GM23338 (cell line): ENCODE results near the gene URI1. TPM values are rescaled to one million over a fixed set of nuclear protein-coding genes. Genes with fewer than 3 reads are reported as not detected.

Experiments used
- ATAC-seq: fragments of 200-7000 bp; cut with Tn5 transposase; 3 replicates; pipeline ENCODE4 v1.9.1; 2020
- DNase-seq: peaks from one replicate; pipeline ENCODE4 v3.0.0-alpha.2; 2015; ENCODE audit warnings: low spot score
- H2AFZ ChIP-seq: fragments of 200-600 bp; sonication (generic); 2 replicates; pipeline ENCODE4 v1.8.0; 2016; ENCODE audit warnings: antibody characterized with exemption, mild to moderate bottlenecking, moderate library complexity
- H3F3A ChIP-seq: fragments of 200-600 bp; sonication (generic); replicated peaks from 2 replicates; pipeline ENCODE4 v1.8.0; 2017; ENCODE audit warnings: antibody characterized with exemption, mixed run types, low read depth
- H3K27ac ChIP-seq: fragments of 200-600 bp; sonication (generic); 2 replicates; pipeline ENCODE4 v1.6.1; 2016; ENCODE audit warnings: low read depth
- H3K27me3 ChIP-seq: fragments of 200-600 bp; sonication (generic); 2 replicates; pipeline ENCODE4 v1.8.0; 2016; ENCODE audit warnings: mild to moderate bottlenecking, mixed run types, moderate library complexity; ENCODE audit not compliant: insufficient read depth
- H3K36me3 ChIP-seq: fragments of 200-600 bp; sonication (generic); 2 replicates; pipeline ENCODE4 v1.8.0; 2016; ENCODE audit warnings: mild to moderate bottlenecking; ENCODE audit not compliant: insufficient read depth
- H3K4me1 ChIP-seq: fragments of 200-600 bp; sonication (generic); 2 replicates; pipeline ENCODE4 v1.8.0; 2016; ENCODE audit warnings: mild to moderate bottlenecking, moderate library complexity; ENCODE audit not compliant: insufficient read depth
- H3K4me2 ChIP-seq: fragments of 200-600 bp; sonication (generic); 2 replicates; pipeline ENCODE4 v1.7.1; 2017; ENCODE audit warnings: mixed run types
- H3K4me3 ChIP-seq: fragments of 200-600 bp; sonication (generic); 2 replicates; pipeline ENCODE4 v1.6.1; 2016; ENCODE audit warnings: mixed run types
- H3K79me2 ChIP-seq: fragments of 200-600 bp; sonication (generic); replicated peaks from 2 replicates; pipeline ENCODE4 v1.8.0; 2017; ENCODE audit warnings: mild to moderate bottlenecking; ENCODE audit not compliant: insufficient read depth
- H3K9me2 ChIP-seq: fragments of 200-600 bp; sonication (generic); 2 replicates; pipeline ENCODE4 v1.8.0; 2017; ENCODE audit not compliant: insufficient read depth
- H4K20me1 ChIP-seq: fragments of 200-600 bp; sonication (generic); replicated peaks from 2 replicates; pipeline ENCODE4 v1.8.0; 2017; ENCODE audit warnings: mild to moderate bottlenecking; ENCODE audit not compliant: insufficient read depth
- H3K27ac Mint-ChIP-seq: 2 replicates; pipeline ENCODE4 v1.8.0; 2020; ENCODE audit warnings: inconsistent platforms, mild to moderate bottlenecking, moderate library complexity, mixed read lengths
- H3K27me3 Mint-ChIP-seq: 3 replicates; pipeline ENCODE4 v1.8.0; 2022; ENCODE audit warnings: low read depth, mild to moderate bottlenecking, moderate library complexity, mixed read lengths, inconsistent platforms; ENCODE audit not compliant: insufficient read depth, poor library complexity
- H3K36me3 Mint-ChIP-seq: 3 replicates; pipeline ENCODE4 v1.8.0; 2021; ENCODE audit warnings: low read depth, mild to moderate bottlenecking, inconsistent platforms, moderate library complexity, mixed read lengths
- H3K4me1 Mint-ChIP-seq: 3 replicates; pipeline ENCODE4 v1.8.0; 2020; ENCODE audit warnings: mild to moderate bottlenecking, inconsistent platforms, mixed read lengths
- H3K4me3 Mint-ChIP-seq: 3 replicates; pipeline ENCODE4 v1.8.0; 2021; ENCODE audit warnings: moderate library complexity, mild to moderate bottlenecking, inconsistent platforms, mixed read lengths
- H3K9me3 Mint-ChIP-seq: 3 replicates; pipeline ENCODE4 v1.8.0; 2020; ENCODE audit warnings: moderate library complexity, mild to moderate bottlenecking, inconsistent platforms, mixed read lengths
- EZH2phosphoT487 ChIP-seq: fragments of 200-600 bp; sonication (generic); IDR thresholded peaks from one replicate; pipeline ENCODE4 v1.8.1; 2018; ENCODE audit warnings: antibody characterized with exemption; ENCODE audit not compliant: unreplicated experiment
- NANOG ChIP-seq: IDR thresholded peaks from 2 replicates; pipeline ENCODE4 v1.6.1; 2016; ENCODE audit warnings: antibody characterized with exemption, borderline replicate concordance
- POLR2AphosphoS5 ChIP-seq: IDR thresholded peaks from 2 replicates; pipeline ENCODE4 v1.6.1; 2016; ENCODE audit warnings: antibody characterized with exemption, low read depth
- STAT1 ChIP-seq: IDR thresholded peaks from one replicate; pipeline ENCODE4 v1.6.1; 2016; ENCODE audit warnings: antibody characterized with exemption; ENCODE audit not compliant: unreplicated experiment
- polyA plus RNA-seq: library from polyadenylated mRNA; unstranded; fragments of >200 nt; fragmentation: Nextera tagmentation; extraction: Ambion mirVana; gene quantifications from 2 replicates; pipeline ENCODE4 v1.2.1, GENCODE V29; 2016
- total RNA-seq: library from RNA; depleted of rRNA; stranded (reverse); fragments of >200 nt; shearing (Covaris generic); gene quantifications from 2 replicates; pipeline ENCODE4 v1.2.3, GENCODE V29; 2014
- TF ChIP-seq, protein P1 (sequence below): fragments of 250-450 bp; sonication (Bioruptor Pico); IDR thresholded peaks from 2 replicates; pipeline ENCODE4 v1.5.0; 2020; ENCODE audit warnings: mild to moderate bottlenecking, moderate library complexity
- TF ChIP-seq, protein P2 (sequence below): IDR thresholded peaks from one replicate; pipeline ENCODE4 v1.6.1; 2018; ENCODE audit warnings: antibody characterized with exemption; ENCODE audit not compliant: unreplicated experiment
- TF ChIP-seq, protein P3 (sequence below): IDR thresholded peaks from 2 replicates; pipeline ENCODE4 v1.6.1; 2016; ENCODE audit warnings: antibody characterized with exemption

Gene URI1
- total and polyA plus RNA-seq, 2 experiments from 2014 or later, result 27.6 to 68.4 TPM

DNA sequence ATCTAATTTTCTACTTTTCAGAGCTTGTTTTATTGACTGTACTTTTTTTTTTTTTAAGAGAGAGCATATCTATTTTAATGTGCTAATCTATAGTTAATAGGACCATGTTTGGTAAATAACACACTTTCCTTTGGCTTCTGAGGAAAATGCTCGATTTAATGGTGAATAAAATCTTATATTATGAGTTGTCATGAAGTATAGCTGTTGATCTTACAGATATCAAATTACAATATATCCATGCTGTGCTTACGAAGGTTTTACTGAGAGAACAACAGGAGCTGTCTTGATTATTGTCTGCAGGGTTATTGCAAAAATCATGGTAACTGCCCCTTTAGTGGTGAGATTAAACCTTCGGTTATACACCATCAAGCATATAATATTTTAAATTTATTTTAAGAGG, 29.6 kb downstream of the URI1 start (continued):
- TF ChIP-seq, protein P1, sequence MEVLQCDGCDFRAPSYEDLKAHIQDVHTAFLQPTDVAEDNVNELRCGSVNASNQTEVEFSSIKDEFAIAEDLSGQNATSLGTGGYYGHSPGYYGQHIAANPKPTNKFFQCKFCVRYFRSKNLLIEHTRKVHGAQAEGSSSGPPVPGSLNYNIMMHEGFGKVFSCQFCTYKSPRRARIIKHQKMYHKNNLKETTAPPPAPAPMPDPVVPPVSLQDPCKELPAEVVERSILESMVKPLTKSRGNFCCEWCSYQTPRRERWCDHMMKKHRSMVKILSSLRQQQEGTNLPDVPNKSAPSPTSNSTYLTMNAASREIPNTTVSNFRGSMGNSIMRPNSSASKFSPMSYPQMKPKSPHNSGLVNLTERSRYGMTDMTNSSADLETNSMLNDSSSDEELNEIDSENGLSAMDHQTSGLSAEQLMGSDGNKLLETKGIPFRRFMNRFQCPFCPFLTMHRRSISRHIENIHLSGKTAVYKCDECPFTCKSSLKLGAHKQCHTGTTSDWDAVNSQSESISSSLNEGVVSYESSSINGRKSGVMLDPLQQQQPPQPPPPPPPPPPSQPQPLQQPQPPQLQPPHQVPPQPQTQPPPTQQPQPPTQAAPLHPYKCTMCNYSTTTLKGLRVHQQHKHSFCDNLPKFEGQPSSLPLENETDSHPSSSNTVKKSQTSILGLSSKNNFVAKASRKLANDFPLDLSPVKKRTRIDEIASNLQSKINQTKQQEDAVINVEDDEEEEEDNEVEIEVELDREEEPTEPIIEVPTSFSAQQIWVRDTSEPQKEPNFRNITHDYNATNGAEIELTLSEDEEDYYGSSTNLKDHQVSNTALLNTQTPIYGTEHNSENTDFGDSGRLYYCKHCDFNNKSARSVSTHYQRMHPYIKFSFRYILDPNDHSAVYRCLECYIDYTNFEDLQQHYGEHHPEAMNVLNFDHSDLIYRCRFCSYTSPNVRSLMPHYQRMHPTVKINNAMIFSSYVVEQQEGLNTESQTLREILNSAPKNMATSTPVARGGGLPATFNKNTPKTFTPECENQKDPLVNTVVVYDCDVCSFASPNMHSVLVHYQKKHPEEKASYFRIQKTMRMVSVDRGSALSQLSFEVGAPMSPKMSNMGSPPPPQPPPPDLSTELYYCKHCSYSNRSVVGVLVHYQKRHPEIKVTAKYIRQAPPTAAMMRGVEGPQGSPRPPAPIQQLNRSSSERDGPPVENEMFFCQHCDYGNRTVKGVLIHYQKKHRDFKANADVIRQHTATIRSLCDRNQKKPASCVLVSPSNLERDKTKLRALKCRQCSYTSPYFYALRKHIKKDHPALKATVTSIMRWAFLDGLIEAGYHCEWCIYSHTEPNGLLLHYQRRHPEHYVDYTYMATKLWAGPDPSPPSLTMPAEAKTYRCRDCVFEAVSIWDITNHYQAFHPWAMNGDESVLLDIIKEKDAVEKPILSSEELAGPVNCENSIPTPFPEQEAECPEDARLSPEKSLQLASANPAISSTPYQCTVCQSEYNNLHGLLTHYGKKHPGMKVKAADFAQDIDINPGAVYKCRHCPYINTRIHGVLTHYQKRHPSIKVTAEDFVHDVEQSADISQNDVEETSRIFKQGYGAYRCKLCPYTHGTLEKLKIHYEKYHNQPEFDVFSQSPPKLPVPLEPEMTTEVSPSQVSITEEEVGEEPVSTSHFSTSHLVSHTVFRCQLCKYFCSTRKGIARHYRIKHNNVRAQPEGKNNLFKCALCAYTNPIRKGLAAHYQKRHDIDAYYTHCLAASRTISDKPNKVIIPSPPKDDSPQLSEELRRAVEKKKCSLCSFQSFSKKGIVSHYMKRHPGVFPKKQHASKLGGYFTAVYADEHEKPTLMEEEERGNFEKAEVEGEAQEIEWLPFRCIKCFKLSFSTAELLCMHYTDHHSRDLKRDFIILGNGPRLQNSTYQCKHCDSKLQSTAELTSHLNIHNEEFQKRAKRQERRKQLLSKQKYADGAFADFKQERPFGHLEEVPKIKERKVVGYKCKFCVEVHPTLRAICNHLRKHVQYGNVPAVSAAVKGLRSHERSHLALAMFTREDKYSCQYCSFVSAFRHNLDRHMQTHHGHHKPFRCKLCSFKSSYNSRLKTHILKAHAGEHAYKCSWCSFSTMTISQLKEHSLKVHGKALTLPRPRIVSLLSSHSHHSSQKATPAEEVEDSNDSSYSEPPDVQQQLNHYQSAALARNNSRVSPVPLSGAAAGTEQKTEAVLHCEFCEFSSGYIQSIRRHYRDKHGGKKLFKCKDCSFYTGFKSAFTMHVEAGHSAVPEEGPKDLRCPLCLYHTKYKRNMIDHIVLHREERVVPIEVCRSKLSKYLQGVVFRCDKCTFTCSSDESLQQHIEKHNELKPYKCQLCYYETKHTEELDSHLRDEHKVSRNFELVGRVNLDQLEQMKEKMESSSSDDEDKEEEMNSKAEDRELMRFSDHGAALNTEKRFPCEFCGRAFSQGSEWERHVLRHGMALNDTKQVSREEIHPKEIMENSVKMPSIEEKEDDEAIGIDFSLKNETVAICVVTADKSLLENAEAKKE (CRISPR knock-in tag), result no peak
- TF ChIP-seq, protein P2, sequence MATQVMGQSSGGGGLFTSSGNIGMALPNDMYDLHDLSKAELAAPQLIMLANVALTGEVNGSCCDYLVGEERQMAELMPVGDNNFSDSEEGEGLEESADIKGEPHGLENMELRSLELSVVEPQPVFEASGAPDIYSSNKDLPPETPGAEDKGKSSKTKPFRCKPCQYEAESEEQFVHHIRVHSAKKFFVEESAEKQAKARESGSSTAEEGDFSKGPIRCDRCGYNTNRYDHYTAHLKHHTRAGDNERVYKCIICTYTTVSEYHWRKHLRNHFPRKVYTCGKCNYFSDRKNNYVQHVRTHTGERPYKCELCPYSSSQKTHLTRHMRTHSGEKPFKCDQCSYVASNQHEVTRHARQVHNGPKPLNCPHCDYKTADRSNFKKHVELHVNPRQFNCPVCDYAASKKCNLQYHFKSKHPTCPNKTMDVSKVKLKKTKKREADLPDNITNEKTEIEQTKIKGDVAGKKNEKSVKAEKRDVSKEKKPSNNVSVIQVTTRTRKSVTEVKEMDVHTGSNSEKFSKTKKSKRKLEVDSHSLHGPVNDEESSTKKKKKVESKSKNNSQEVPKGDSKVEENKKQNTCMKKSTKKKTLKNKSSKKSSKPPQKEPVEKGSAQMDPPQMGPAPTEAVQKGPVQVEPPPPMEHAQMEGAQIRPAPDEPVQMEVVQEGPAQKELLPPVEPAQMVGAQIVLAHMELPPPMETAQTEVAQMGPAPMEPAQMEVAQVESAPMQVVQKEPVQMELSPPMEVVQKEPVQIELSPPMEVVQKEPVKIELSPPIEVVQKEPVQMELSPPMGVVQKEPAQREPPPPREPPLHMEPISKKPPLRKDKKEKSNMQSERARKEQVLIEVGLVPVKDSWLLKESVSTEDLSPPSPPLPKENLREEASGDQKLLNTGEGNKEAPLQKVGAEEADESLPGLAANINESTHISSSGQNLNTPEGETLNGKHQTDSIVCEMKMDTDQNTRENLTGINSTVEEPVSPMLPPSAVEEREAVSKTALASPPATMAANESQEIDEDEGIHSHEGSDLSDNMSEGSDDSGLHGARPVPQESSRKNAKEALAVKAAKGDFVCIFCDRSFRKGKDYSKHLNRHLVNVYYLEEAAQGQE, result no peak
- TF ChIP-seq NANOG, result no peak
- TF ChIP-seq EZH2phosphoT487, result no peak
- TF ChIP-seq, protein P3, sequence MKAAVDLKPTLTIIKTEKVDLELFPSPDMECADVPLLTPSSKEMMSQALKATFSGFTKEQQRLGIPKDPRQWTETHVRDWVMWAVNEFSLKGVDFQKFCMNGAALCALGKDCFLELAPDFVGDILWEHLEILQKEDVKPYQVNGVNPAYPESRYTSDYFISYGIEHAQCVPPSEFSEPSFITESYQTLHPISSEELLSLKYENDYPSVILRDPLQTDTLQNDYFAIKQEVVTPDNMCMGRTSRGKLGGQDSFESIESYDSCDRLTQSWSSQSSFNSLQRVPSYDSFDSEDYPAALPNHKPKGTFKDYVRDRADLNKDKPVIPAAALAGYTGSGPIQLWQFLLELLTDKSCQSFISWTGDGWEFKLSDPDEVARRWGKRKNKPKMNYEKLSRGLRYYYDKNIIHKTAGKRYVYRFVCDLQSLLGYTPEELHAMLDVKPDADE, result no peak

DNA sequence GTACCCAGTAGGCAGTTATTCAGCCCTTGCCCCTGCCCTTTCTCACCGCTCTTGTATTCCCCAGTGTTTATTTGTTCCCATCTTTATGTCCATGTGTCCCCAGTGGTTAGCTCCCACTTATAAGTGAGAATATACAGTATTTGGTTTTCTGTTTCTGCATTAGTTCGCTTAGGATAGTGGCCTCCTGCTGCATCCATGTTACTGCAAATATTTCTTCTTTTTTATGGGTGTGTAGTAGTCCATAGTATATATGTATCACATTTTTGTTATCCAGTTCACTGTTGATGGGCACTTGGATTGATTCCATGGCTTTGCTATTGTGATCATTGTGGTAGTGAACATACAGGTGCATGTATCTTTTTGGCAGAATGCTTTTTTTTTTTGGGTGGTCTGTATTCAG, 32.7 kb downstream of the URI1 start:
- Histone ChIP-seq H3K9me2 (no peaks in the 10 kb centered on the region), H3K27me3 (no peaks in the 10 kb centered on the region), H2AFZ (no peak overlapping the region), H3K36me3 (no peaks in the 10 kb centered on the region), H3K79me2 (peaks cover 100% of the 10 kb centered on the region), H3K4me3 (no peak overlapping the region), H3K27ac (no peak overlapping the region), H3F3A (no peaks in the 10 kb centered on the region), H4K20me1 (peaks cover 34% of the 10 kb centered on the region), H3K4me1 (peaks cover 12% of the 10 kb centered on the region), H3K4me2 (no peak overlapping the region)
- Mint-ChIP-seq H3K9me3 (no peaks in the 10 kb centered on the region), H3K36me3 (no peaks in the 10 kb centered on the region), H3K27me3 (no peaks in the 10 kb centered on the region), H3K27ac (no peak overlapping the region), H3K4me1 (peaks cover 22% of the 10 kb centered on the region; the same call in 2 of the 3 replicates), H3K4me3 (no peak overlapping the region)
- no peak for ATAC-seq
- TF ChIP-seq, protein P2, result no peak
- TF ChIP-seq POLR2AphosphoS5 (no peak), STAT1 (no peak)
- no peak for DNase-seq
